T-helper 22 cell (primary cell): Measurements from ENCODE around the gene KCNAB2.

Experiments used
- DNase-seq: peaks from one replicate; pipeline ENCODE4 v3.0.0-alpha.2; 2020; ENCODE audit warnings: low read depth

Gene KCNAB2

DNA sequence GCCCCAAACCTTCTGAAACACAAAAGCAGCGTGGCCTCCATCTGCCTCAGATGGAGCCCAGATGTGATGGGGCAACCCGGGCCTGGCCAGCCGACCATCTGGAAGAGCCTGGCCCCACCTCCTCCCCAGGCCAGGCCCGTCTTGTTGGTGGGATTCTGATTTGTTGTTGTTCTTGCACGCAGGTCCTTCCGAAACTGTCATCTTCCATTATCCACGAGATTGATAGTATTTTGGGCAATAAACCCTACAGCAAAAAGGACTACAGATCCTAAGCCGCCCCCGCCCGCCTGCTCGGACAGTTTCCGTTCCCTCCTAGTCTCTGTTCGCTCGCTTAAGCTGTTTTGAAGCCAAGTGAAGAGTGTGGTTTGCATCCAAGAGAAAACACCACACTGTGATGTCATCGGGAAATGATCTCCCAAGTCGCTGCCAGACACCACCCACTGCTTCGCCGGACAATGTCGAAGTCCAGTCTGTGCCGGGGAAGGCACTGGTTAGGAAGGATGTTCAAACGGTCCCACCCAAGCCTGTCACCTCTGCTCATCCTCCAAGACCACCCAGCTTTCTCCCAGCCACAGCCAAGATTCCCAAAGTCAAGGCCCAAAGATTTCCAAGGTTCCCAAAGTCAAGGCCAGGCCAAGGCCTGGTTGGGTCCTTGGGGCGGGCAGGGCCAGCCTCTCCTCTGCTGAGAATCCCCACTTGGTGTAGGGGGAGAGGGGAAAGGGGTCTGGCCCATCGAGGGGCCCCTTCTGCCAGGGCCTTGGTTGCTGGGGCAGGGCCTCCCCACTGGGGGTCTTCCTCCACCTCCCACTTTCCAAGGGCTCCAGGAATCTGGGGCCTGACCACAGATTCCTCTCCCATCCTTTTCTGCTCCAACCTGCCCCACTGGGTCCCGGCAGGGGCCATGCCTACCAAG, 52.9 kb downstream of the KCNAB2 start:
- no peak for DNase-seq

DNA sequence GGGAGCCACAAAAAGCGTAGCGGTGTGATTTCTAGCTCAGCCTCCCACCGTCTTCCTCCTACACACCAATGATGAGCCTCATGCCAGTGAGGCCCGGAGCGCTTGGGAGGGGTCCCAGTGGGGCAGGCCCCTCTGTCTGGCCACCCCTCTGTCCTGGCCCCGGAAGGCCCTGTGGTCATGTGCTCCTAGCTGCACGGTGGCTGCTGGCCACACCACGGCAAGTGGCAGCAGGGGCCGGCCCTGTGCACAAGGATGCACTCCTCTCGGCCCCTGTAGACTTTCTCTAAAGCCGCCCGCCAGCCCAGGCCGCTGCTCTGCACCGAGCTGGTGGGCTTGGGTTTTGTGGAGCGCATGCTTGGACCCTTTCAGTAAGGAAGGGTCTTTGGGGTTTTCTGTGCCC, 53.6 kb downstream of the KCNAB2 start:
- no peak for DNase-seq

GRCh38 chr1:6099787-6100765, 54.4 kb downstream of the KCNAB2 start:
- DNase-seq = no peak

- DNase-seq = no peak
Observed at GRCh38 chr1:6100861-6101783, 55.4 kb downstream of the KCNAB2 start.

GRCh38 chr1:6101826-6102531, 56.3 kb downstream of the KCNAB2 start:
- DNase-seq = no peak

DNA sequence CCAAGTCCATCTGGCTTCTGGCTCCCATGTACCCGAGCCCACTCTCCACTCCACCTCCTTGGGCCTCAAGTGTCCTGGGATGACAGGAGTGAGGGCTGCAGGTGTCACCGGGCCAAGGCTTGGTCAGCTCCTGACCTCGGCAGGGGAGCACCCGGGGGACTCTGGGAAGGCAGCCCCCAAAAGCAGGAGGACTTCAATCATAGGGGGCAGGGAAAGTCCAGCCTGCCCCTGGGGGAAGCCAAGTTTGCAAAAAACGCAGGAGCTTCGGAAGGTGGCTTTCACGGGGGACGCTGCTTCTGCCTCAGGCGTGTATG, 56.8 kb downstream of the KCNAB2 start:
- no peak for DNase-seq

- no peak for DNase-seq
Observed at GRCh38 chr1:6103111-6103853, 57.6 kb downstream of the KCNAB2 start.

DNA sequence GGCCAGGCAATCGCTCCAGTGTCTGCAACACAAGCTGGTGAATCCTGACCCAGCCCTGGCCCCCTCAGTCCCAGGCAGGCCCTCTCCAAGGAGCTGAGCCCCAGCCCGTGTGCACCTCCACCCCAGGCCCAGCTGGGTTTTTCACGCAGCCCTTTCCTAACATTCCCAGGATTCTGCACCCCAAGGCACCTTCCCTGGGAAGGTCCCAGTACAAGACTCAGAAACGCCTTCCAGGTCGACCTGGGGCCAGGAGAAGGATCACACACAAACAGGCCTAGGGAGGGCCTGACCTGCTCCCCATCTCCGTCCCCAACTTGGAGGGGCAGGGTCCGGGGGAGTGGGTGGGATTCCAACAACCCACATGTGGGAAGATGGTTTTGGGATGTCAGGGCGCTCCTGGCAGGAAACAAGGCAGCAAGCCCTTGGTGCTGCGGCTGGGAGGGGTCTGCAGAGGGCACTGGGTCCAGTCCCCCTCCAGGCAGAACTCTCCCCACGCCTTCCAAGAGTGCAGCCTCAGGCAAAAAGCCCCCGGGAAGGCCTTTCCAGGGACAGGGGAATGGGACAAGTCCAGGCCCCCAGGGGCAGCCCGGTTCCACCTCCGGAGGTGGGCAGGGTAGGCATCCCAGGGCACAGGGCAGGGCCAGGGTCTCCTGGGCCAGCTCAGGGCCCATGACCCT, 58.3 kb downstream of the KCNAB2 start:
- no peak for DNase-seq

DNA sequence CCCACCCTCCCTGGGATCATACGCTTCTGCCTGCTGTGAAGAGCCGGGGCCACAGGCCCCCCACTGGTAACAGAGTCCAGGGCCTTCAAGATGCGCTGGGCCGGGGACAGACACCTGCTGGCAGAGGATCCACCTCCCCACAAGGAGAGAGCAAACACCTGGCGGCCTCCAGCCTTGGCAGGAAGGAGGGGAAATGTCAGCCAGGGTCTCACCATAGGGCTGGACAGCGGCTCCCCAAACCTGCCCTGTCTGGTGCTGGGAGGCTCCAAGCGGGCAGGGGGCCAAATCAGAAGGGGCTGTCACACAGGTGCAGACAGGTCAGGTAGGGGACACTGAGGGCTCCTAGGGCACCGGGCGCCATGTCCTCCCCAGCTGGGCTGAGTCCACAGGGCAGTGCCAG, 58.9 kb downstream of the KCNAB2 start:
- no peak for DNase-seq

- no peak for DNase-seq
Observed at GRCh38 chr1:6105218-6105679, 59.6 kb downstream of the KCNAB2 start.

DNA sequence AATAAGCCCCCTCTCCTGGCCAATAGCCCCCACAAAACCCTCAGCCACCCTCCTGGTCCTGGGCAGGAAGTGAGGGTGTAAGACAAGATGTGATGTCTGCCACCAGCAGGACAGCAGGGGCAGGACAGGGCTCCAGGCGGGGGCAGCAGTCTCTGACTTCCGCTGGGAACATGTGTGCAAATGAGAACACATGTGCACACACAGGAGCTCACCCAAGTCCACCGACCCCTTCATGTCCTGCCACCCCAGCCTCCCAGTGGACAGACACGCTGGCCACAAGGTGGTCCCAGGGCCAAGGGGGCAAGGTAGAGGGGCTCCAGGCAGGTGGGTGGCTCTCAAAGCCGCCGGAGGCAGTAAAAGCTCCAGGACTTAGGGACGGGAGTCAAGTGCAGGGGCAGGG, 60.1 kb downstream of the KCNAB2 start:
- no peak for DNase-seq

DNA sequence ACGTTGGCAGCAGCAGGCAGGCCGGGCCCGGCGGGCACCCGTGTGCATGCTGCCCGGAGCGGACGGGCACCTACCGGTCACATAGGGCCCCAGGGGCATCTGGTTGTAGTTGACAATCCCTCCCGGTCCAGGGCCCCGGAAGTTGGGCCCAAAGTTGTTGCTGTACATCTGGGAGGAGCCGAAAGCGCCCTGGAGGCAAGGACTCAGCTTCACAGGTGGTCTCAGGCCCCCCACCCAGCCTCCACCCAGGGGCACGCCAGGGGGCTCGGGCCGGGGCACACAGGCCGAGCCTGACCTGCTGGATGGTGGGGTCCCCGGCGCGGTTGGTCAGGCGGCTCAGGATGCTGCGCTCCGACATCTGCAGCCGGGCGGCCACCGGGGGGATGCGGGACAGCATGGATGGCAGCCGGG, 60.6 kb downstream of the KCNAB2 start:
- DNase-seq = no peak

DNA sequence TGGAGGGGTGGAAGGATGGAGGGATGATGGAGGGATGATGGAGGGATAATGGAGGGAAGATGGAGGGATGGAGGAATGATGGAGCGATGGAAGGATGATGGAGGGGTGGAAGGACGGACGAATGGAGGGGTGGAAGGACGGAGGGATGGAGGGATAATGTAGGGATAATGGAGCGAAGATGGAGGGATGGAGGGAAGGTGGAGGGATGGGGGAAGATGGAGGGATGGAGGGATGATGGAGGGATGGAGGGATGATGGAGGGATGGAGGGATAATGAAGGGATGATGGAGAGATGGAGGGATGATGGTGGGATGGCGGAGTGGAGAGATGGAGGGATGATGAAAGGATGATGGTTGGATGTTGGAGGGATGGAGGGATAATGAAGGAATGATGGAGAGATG, 61.3 kb downstream of the KCNAB2 start:
- DNase-seq = no peak

GRCh38 chr1:6107409-6108356, 62.0 kb downstream of the KCNAB2 start:
- no peak for DNase-seq

DNA sequence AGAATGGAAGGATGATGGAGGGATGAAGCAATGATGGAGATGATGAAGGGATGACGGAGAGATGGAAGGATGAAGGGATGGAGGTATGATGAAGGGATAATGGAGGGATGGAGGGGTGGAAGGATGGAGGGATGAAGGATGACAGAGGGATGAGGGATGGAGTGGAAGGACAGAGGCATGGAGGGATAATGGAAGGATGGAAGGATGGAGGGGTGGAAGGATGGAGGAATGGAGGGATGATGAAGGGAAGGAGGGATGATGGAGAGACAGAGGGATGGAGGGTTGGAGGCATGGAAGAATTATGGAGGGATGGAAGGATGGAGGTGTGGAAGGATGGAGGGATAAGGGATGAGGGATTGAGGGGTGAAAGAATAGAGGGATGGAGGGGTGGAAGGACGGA, 62.8 kb downstream of the KCNAB2 start:
- DNase-seq = no peak

DNA sequence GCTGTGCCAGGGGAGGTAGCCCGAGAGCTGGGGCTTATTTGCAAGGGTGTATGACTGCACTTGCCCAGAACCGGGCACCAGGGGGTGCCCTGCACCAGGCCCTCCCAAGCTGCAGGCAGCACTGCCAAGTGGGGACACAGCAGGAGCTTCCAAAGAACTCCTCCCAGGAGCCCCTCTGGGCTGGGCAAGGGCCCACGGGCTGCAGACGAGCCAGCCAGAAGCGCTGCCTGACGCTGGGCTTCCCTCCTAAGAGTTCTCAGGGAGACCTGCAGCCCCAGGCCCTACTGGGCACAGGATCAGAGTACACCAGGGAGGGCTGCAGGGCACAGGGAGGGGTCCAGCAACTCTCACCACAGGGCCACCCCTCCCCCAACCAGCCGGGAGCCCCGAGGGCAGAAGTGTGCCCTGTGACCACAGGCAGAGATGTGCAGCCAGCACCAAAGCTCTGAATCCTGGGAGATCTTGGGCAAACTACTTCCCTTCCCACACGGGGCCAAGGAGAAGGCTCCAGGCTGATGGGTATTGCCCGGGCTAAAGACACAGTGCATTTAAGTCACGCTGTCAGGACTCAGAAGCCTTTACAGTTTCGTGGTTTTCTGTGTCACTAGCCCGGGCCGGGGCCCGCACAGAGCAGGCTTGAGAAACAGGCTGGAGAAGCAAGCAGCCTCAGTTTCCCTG, 63.4 kb downstream of the KCNAB2 start:
- no peak for DNase-seq

GRCh38 chr1:6109688-6110087, 64.0 kb downstream of the KCNAB2 start:
- no peak for DNase-seq

DNA sequence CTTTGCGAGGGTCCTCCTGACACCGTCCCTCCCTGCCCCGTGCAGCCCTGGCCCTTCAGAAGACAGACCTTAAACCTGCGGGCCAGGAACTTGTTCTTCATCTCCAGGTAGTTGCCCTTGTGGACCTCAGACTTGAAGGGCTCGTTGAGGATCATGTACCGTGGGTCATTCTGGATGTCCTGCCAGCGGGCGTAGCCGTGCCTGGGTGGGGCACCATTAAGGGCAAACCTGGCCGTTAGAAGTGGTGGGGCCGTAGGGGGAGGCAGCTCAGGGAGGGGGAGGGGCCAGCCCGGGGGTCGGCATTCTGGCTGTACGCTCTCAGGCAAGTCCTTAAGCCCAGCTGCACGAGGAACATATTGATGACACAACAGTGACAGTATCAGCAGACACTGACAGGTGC, 64.6 kb downstream of the KCNAB2 start:
- no peak for DNase-seq
